Measurements from ENCODE around the gene KIF18A.

- TF ChIP-seq CTCF (IDR thresholded peaks at IDR 0.05), result no peak
- TF ChIP-seq POLR2AphosphoS5 (IDR thresholded peaks at IDR 0.05; ENCODE audit: low read depth, low read length), result no peak
Measured at GRCh38 chr11:28072321-28072720, 35.6 kb downstream of the KIF18A start.

All from Panc1 (cell line).